Hepatocyte (in vitro differentiated cells): ENCODE data around the gene VGF.

ENCODE experiments used
- CTCF ChIP-seq: fragments of 200-600 bp; sonication (generic); IDR thresholded peaks from 2 replicates; pipeline ENCODE4 v1.5.1; 2016; ENCODE audit warnings: antibody characterized with exemption, mild to moderate bottlenecking; ENCODE audit not compliant: poor library complexity
- EZH2 ChIP-seq: fragments of 200-600 bp; sonication (generic); IDR thresholded peaks from 2 replicates; pipeline ENCODE4 v1.6.1; 2016; ENCODE audit warnings: antibody characterized with exemption, mild to moderate bottlenecking, borderline replicate concordance
- EZH2phosphoT487 ChIP-seq: fragments of 200-600 bp; sonication (generic); IDR thresholded peaks from one replicate; pipeline ENCODE4 v1.6.1; 2018; ENCODE audit warnings: antibody characterized with exemption, mild to moderate bottlenecking, low read depth, moderate library complexity; ENCODE audit not compliant: unreplicated experiment, severe bottlenecking

- TF ChIP-seq EZH2 (no peak), CTCF (no peak), EZH2phosphoT487 (no peak)
These were observed 9.1 kb downstream of the VGF start for GRCh38 chr7:101156277-101156676.
